HepG2 (cell line): ENCODE results near the gene MRPL14. TPM values are rescaled to one million over a fixed set of nuclear protein-coding genes. Genes with fewer than 3 reads are reported as not detected.

Experiments used
- ATAC-seq: fragments of 200-7000 bp; cut with Tn5 transposase; 3 replicates; pipeline ENCODE4 v1.9.1; 2020; ENCODE audit warnings: mild to moderate bottlenecking, moderate library complexity
- BruUV-seq: library from RNA; stranded (reverse); fragments of 400-500 nt; replicated peaks from 2 replicates; lab custom pipeline; 2021; lab: Mats Ljungman, UMichigan
- CTCF ChIA-PET: fragments of 300-600 bp; formaldehyde crosslinking; extraction: SDS; loops from one replicate; lab custom pipeline; 2021; ENCODE audit warnings: low total read pairs, inconsistent platforms, low intra/inter-chr PET ratio; lab: Yijun Ruan, JAX
- POLR2A ChIA-PET: fragments of 350-600 bp; sonication (Branson Sonifier 250); formaldehyde crosslinking; loops from one replicate; lab custom pipeline; 2020; ENCODE audit warnings: antibody characterized with exemption, inconsistent platforms; lab: Yijun Ruan, JAX
- DNase-seq: peaks from one replicate; pipeline ENCODE4 v3.0.0-alpha.2; 2015; ENCODE audit warnings: low spot score
- FAIRE-seq: peaks from 3 replicates; lab custom pipeline; 2011; peaks lifted over from hg19 to GRCh38; lab: Jason Lieb, UNC
- H2AFZ ChIP-seq: one replicate; pipeline ENCODE4 v1.6.1; 2011; ENCODE audit warnings: low read length, inconsistent platforms
- H3K27ac ChIP-seq: fragments of 300-600 bp; 3 replicates; pipeline ENCODE4 v1.8.0; 2011; ENCODE audit warnings: mixed run types, mild to moderate bottlenecking, mixed read lengths, low read length, inconsistent platforms; ENCODE audit not compliant: insufficient read depth; ENCODE audit errors: extremely low read length
- H3K27me3 ChIP-seq, 2 experiments: fragments of 200-600 bp in 1 of 2; 2 replicates in 1 of 2; 3 replicates in 1 of 2; pipeline versions ENCODE4 v1.6.0 to v1.8.0; 2011; ENCODE audit warnings: low read length in 2 of 2, mild to moderate bottlenecking in 2 of 2, moderate library complexity in 2 of 2, inconsistent platforms in 1 of 2; ENCODE audit not compliant: insufficient read depth in 2 of 2, control insufficient read depth in 1 of 2
- H3K36me3 ChIP-seq, 2 experiments: fragments of 200-600 bp in 1 of 2; replicated peaks in 1 of 2; 2 replicates in 1 of 2; 3 replicates in 1 of 2; pipeline versions ENCODE4 v1.5.1 to v1.8.0; 2011; ENCODE audit warnings: low read length in 2 of 2, inconsistent platforms in 1 of 2; ENCODE audit not compliant: insufficient read depth in 2 of 2, control insufficient read depth in 1 of 2
- H3K4me1 ChIP-seq: 2 replicates; pipeline ENCODE4 v1.5.1; 2012; ENCODE audit warnings: low read length, inconsistent platforms; ENCODE audit not compliant: insufficient read depth
- H3K4me2 ChIP-seq: 2 replicates; pipeline ENCODE4 v1.6.0; 2011; ENCODE audit warnings: low read depth, low read length, inconsistent platforms
- H3K4me3 ChIP-seq, 3 experiments: fragments of 200-600 bp in 1 of 3; sonication (generic), shearing (Covaris generic) in 1 of 3; replicated peaks in 1 of 3; 2 replicates each; pipeline ENCODE4 v1.5.1; 2011 to 2016; ENCODE audit warnings: low read length in 3 of 3, inconsistent platforms in 2 of 3, low read depth in 2 of 3, mild to moderate bottlenecking in 2 of 3, control low read depth in 1 of 3, mixed read lengths in 1 of 3; ENCODE audit not compliant: insufficient read depth in 1 of 3
- H3K79me2 ChIP-seq: one replicate; pipeline ENCODE4 v1.6.1; 2011; ENCODE audit warnings: low read length, inconsistent platforms; ENCODE audit not compliant: insufficient read depth
- H3K9ac ChIP-seq: 2 replicates; pipeline ENCODE4 v1.6.0; 2011; ENCODE audit warnings: mild to moderate bottlenecking, low read depth, low read length, inconsistent platforms; ENCODE audit not compliant: insufficient read depth
- H3K9me3 ChIP-seq: 2 replicates; pipeline ENCODE4 v1.5.1; 2012; ENCODE audit warnings: mild to moderate bottlenecking, low read length
- H4K20me1 ChIP-seq: 2 replicates; pipeline ENCODE4 v1.6.0; 2011; ENCODE audit warnings: inconsistent platforms, mild to moderate bottlenecking, low read length, moderate library complexity; ENCODE audit not compliant: insufficient read depth
- ADNP ChIP-seq: sonication (generic); formaldehyde crosslinking; IDR thresholded peaks from 2 replicates; pipeline ENCODE4 v1.4.0; 2020; ENCODE audit warnings: missing genetic modification reagents
- CHD4 ChIP-seq: fragments of 200-600 bp; sonication (generic); IDR thresholded peaks from 2 replicates; pipeline ENCODE4 v1.7.0; 2017; ENCODE audit warnings: mild to moderate bottlenecking, low read length, borderline replicate concordance
- HNF1B ChIP-seq: sonication (generic); formaldehyde crosslinking; IDR thresholded peaks from 2 replicates; pipeline ENCODE4 v1.5.1; 2020; ENCODE audit warnings: mild to moderate bottlenecking, moderate library complexity, missing genetic modification reagents
- PLRG1 ChIP-seq: fragments of 450-650 bp; conservative IDR thresholded peaks from 2 replicates; pipeline ENCODE4 v1.6.1; 2016
- PRMT3 ChIP-seq: sonication (generic); formaldehyde crosslinking; IDR thresholded peaks from 2 replicates; pipeline ENCODE4 v1.8.1; 2022; ENCODE audit warnings: low read depth, mild to moderate bottlenecking, moderate library complexity, missing genetic modification reagents, borderline replicate concordance
- SP1 ChIP-seq, 2 experiments: fragments of 450-650 bp in 1 of 2; sonication (generic) in 1 of 2; formaldehyde crosslinking in 1 of 2; IDR thresholded peaks; 2 replicates each; pipeline versions ENCODE4 v1.4.0 to v1.6.1; 2016 to 2020; ENCODE audit warnings: missing genetic modification reagents in 1 of 2
- ZMYM3 ChIP-seq: sonication (generic); formaldehyde crosslinking; IDR thresholded peaks from 2 replicates; pipeline ENCODE4 v1.5.1; 2020; ENCODE audit warnings: mild to moderate bottlenecking, missing genetic modification reagents
- ZNF446 ChIP-seq: sonication (generic); formaldehyde crosslinking; IDR thresholded peaks from 2 replicates; pipeline ENCODE4 v1.5.0; 2020; ENCODE audit warnings: mild to moderate bottlenecking, missing genetic modification reagents
- ZNF710 ChIP-seq: sonication (generic); formaldehyde crosslinking; IDR thresholded peaks from 2 replicates; pipeline ENCODE4 v1.5.0; 2020; ENCODE audit warnings: mild to moderate bottlenecking, missing genetic modification reagents, borderline replicate concordance
- ZNF879 ChIP-seq: sonication (generic); formaldehyde crosslinking; IDR thresholded peaks from 2 replicates; pipeline ENCODE4 v1.8.1; 2023; ENCODE audit warnings: missing genetic modification reagents
- ZSCAN12 ChIP-seq: sonication (generic); formaldehyde crosslinking; IDR thresholded peaks from 2 replicates; pipeline ENCODE4 v1.9.0; 2021; ENCODE audit warnings: mild to moderate bottlenecking, missing genetic modification reagents
- WGBS: methylation state at CpG from one replicate; pipeline ENCODE4 v1.1.6; 2017; ENCODE audit warnings: low lambda C conversion rate; 5-methylcytosine and 5-hydroxymethylcytosine counted together
- in situ Hi-C: cut with HindIII; loops from 2 replicates; pipeline ENCODE4 v1.10.0; 2017; ENCODE audit warnings: low pct_unique_long_range_greater_than_20kb; ENCODE audit not compliant: extremely low pct_ligation_motif_present
- intact Hi-C: fragments of 100-400 bp; cut with micrococcal nuclease; formaldehyde crosslinking; loops from one replicate; pipeline ENCODE4 v1.10.0; 2022; ENCODE audit not compliant: unreplicated experiment
- polyA plus RNA-seq, 8 experiments: library from polyadenylated mRNA; depleted of rRNA in 3 of 8; stranded (reverse) in 7 of 8; unstranded in 1 of 8; fragments of >200 nt; fragmentation: Illumina TruSeq in 4 of 8; extraction: Trizol in 4 of 8; gene quantifications; 2 replicates each; pipeline versions ENCODE4 v1.2.1 to v1.2.3, GENCODE V29; 2011 to 2016; ENCODE audit warnings: low read depth in 4 of 8, missing spikeins in 1 of 8, mixed read lengths in 1 of 8; ENCODE audit not compliant: insufficient read depth in 1 of 8
- total RNA-seq, 5 experiments: library from RNA; depleted of rRNA; stranded (reverse); fragments of >200 nt; fragmentation: Illumina TruSeq; extraction: Trizol; gene quantifications; 2 replicates each; pipeline ENCODE4 v1.2.3, GENCODE V29; 2016; ENCODE audit warnings: low read depth in 1 of 5
- TF ChIP-seq, protein P1 (sequence below): sonication (generic); formaldehyde crosslinking; IDR thresholded peaks from 2 replicates; pipeline ENCODE4 v1.5.1; 2020; ENCODE audit warnings: mild to moderate bottlenecking, missing genetic modification reagents, moderate library complexity
- TF ChIP-seq, protein P2 (sequence below): sonication (generic); formaldehyde crosslinking; IDR thresholded peaks from 2 replicates; pipeline ENCODE4 v1.5.0; 2020; ENCODE audit warnings: mild to moderate bottlenecking, missing genetic modification reagents

MRPL14 gene
- total and polyA plus RNA-seq, 2 of the 13 experiments (the other 11 are each of a cell fraction or from before 2014, with no cell fraction given): 157 to 178 TPM

GRCh38 chr6:44088827-44089590 lies 38.2 kb downstream of the MRPL14 start:
- H3K4me1 ChIP-seq: peaks cover 75% of the 10 kb centered on the region
- 96% methylated on average over 8 of the region's 11 CpGs for WGBS
- TF ChIP-seq ZNF710 (CRISPR knock-in tag): no peak
- TF ChIP-seq PLRG1: no peak
- TF ChIP-seq CHD4: peak; percentile 77; the same call in 1 of the 2 replicates
- TF ChIP-seq HNF1B (CRISPR knock-in tag): peak; percentile 34; the same call in 1 of the 2 replicates
- TF ChIP-seq ZNF879 (CRISPR knock-in tag): no peak
- TF ChIP-seq, protein P1, sequence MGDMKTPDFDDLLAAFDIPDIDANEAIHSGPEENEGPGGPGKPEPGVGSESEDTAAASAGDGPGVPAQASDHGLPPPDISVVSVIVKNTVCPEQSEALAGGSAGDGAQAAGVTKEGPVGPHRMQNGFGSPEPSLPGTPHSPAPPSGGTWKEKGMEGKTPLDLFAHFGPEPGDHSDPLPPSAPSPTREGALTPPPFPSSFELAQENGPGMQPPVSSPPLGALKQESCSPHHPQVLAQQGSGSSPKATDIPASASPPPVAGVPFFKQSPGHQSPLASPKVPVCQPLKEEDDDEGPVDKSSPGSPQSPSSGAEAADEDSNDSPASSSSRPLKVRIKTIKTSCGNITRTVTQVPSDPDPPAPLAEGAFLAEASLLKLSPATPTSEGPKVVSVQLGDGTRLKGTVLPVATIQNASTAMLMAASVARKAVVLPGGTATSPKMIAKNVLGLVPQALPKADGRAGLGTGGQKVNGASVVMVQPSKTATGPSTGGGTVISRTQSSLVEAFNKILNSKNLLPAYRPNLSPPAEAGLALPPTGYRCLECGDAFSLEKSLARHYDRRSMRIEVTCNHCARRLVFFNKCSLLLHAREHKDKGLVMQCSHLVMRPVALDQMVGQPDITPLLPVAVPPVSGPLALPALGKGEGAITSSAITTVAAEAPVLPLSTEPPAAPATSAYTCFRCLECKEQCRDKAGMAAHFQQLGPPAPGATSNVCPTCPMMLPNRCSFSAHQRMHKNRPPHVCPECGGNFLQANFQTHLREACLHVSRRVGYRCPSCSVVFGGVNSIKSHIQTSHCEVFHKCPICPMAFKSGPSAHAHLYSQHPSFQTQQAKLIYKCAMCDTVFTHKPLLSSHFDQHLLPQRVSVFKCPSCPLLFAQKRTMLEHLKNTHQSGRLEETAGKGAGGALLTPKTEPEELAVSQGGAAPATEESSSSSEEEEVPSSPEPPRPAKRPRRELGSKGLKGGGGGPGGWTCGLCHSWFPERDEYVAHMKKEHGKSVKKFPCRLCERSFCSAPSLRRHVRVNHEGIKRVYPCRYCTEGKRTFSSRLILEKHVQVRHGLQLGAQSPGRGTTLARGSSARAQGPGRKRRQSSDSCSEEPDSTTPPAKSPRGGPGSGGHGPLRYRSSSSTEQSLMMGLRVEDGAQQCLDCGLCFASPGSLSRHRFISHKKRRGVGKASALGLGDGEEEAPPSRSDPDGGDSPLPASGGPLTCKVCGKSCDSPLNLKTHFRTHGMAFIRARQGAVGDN (CRISPR knock-in tag): peak; percentile 54
- no peak for TF ChIP-seq PRMT3 (CRISPR knock-in tag)
- TF ChIP-seq ZNF446 (CRISPR knock-in tag): 0 out of 2 replicates have a peak, but pooled peaks have one; percentile 33
- TF ChIP-seq ZSCAN12 (CRISPR knock-in tag): no peak
- TF ChIP-seq ADNP (CRISPR knock-in tag): no peak
- TF ChIP-seq SP1 (IDR thresholded peaks at IDR 0.05): no peak
- TF ChIP-seq SP1 (CRISPR knock-in tag; IDR thresholded peaks at IDR 0.05): no peak
- TF ChIP-seq, protein P2, sequence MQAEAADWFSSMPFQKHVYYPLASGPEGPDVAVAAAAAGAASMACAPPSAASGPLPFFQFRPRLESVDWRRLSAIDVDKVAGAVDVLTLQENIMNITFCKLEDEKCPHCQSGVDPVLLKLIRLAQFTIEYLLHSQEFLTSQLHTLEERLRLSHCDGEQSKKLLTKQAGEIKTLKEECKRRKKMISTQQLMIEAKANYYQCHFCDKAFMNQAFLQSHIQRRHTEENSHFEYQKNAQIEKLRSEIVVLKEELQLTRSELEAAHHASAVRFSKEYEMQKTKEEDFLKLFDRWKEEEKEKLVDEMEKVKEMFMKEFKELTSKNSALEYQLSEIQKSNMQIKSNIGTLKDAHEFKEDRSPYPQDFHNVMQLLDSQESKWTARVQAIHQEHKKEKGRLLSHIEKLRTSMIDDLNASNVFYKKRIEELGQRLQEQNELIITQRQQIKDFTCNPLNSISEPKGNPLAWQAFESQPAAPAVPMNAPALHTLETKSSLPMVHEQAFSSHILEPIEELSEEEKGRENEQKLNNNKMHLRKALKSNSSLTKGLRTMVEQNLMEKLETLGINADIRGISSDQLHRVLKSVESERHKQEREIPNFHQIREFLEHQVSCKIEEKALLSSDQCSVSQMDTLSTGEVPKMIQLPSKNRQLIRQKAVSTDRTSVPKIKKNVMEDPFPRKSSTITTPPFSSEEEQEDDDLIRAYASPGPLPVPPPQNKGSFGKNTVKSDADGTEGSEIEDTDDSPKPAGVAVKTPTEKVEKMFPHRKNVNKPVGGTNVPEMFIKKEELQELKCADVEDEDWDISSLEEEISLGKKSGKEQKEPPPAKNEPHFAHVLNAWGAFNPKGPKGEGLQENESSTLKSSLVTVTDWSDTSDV: no peak
- TF ChIP-seq ZMYM3: peak; percentile 87

More at GRCh38 chr6:44088827-44089590, 38.2 kb downstream of the MRPL14 start:
- Histone ChIP-seq H3K4me3 (no peak overlapping the region), H3K27ac (no peak overlapping the region), H3K9me3 (no peaks in the 10 kb centered on the region), H4K20me1 (no peaks in the 10 kb centered on the region), H3K36me3 (no peaks in the 10 kb centered on the region), H3K9ac (no peak overlapping the region), H2AFZ (no peak overlapping the region), H3K4me2 (no peak overlapping the region), H3K27me3 (no peaks in the 10 kb centered on the region), H3K79me2 (no peaks in the 10 kb centered on the region)
- ChIA-PET POLR2A (no interaction called here), CTCF (no interaction called here)
- in situ Hi-C loops: no loop called here
- DNase-seq (no peak), ATAC-seq (no peak), FAIRE-seq (no peak)
- BruUV-seq: no TSS peak
- intact Hi-C loops: no loop called here
